Upper lobe of left lung (tissue), 6 donors: ENCODE results near the gene KLHL12. TPM values are rescaled to one million over a fixed set of nuclear protein-coding genes. Genes with fewer than 3 reads are reported as not detected.

Source experiments
- ATAC-seq, 2 donors: fragments of 200-7000 bp; cut with Tn5 transposase; one replicate each; pipeline ENCODE4 v1.9.1; 2022; ENCODE audit warnings: mild to moderate bottlenecking in 2 of 2, moderate library complexity in 2 of 2; ENCODE audit not compliant: low FRiP score in 2 of 2
- DNase-seq, 2 donors: peaks; one replicate each; pipeline ENCODE4 v3.0.0-alpha.2; 2019 to 2020
- H3K27ac ChIP-seq, 4 donors: fragments of 200-600 bp; sonication (generic); one replicate each; pipeline ENCODE4 v1.5.1; 2016 to 2019
- H3K27me3 ChIP-seq, 4 donors: fragments of 200-600 bp; sonication (generic); one replicate each; pipeline ENCODE4 v1.5.1; 2017 to 2019
- H3K36me3 ChIP-seq, 4 donors: fragments of 200-600 bp; sonication (generic); one replicate each; pipeline ENCODE4 v1.5.1; 2016 to 2019
- H3K4me1 ChIP-seq, 4 donors: fragments of 200-600 bp; sonication (generic); one replicate each; pipeline ENCODE4 v1.5.1; 2018 to 2019
- H3K4me3 ChIP-seq, 4 donors: fragments of 200-600 bp; sonication (generic); one replicate each; pipeline ENCODE4 v1.5.1; 2017 to 2019; ENCODE audit warnings: mild to moderate bottlenecking in 2 of 4, moderate library complexity in 1 of 4
- H3K9me3 ChIP-seq, 4 donors: fragments of 200-600 bp; sonication (generic); one replicate each; pipeline ENCODE4 v1.5.1; 2018 to 2019
- CTCF ChIP-seq, 6 experiments: fragments of 450-650 bp in 4 of 6; fragments of 200-600 bp in 2 of 6; sonication (generic) in 2 of 6; IDR thresholded peaks; one replicate each; pipeline ENCODE4 v1.5.1; 2016 to 2019; ENCODE audit warnings: antibody characterized with exemption in 6 of 6
- EP300 ChIP-seq, 4 donors: sonication (generic); formaldehyde crosslinking; IDR thresholded peaks; one replicate each; pipeline ENCODE4 v1.5.1; 2017; ENCODE audit warnings: antibody characterized with exemption in 4 of 4, control low read depth in 2 of 4
- POLR2A ChIP-seq, 4 donors: fragments of 450-650 bp; IDR thresholded peaks; one replicate each; pipeline ENCODE4 v1.5.1; 2016 to 2017; ENCODE audit warnings: antibody characterized with exemption in 4 of 4, mild to moderate bottlenecking in 2 of 4
- POLR2AphosphoS5 ChIP-seq, 2 donors: sonication (generic); formaldehyde crosslinking; IDR thresholded peaks; one replicate each; pipeline ENCODE4 v1.5.1; 2017; ENCODE audit warnings: antibody characterized with exemption in 2 of 2
- WGBS, 2 donors: methylation state at CpG; one replicate each; pipeline ENCODE4 v1.1.5; 2017 to 2018; 5-methylcytosine and 5-hydroxymethylcytosine counted together
- total RNA-seq, 6 donors: library from RNA; depleted of rRNA in 4 of 6; stranded (reverse); fragments of >200 nt in 4 of 6; gene quantifications; one replicate each; pipeline versions ENCODE4 v1.1.0 to v1.2.1, GENCODE V29; 2016 to 2021
- donor health status: DM: no; HTN: no; CAD: no; lungs with moderate emphysema.
- donor health status: DM: no; HTN: yes; CAD: no; lungs with severe emphysema.

Gene KLHL12
- total RNA-seq, 6 donors from 2014 or later, result 12.0 to 25.1 (median 19.9) TPM

DNA sequence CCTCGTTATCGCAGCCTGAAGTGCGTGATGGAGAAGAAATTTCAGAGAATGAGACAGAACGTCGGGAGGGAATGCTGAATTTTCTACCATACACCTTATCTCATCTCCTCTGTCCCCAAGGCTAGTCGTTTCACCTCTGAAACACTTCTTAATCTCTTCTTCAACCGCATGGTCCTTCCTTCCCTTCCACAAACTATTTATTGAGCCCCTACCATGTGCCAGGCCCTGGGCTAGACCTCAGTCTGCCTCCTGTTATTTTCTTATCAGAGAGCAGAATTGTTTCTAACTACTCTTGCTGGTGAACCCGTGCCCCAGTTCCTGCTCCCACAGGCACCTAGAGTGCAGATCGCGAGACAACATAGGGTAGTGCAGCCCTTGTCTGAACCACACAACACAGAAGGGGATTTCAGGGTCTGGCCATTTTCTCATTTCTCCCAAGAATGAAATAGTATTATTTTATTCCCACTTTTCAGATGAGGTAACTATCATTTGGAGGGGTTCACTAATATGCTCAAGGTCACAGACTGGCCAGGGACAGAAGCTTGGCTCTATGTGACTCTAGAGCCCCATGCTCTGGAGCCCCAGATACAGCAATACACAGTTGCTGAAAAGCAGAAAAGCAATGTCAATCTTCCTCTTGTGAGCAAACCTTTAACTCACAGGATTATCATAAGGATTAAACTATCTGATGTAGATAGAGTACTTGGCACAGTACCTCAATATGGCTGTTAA lies 31.7 kb upstream of the KLHL12 start:
- Histone ChIP-seq H3K27me3 (no peaks in the 10 kb centered on the region), H3K36me3 (peaks cover 0 to 24% (median 18%) of the 10 kb centered on the region in 4 donors), H3K27ac (peak overlapping the region; percentile 95 to 99 (median 96)), H3K4me1 (peaks cover 39 to 48% (median 44%) of the 10 kb centered on the region in 4 donors), H3K4me3 (peak overlapping the region in 3 of 4 donors; percentile 83 to 94 (median 83)), H3K9me3 (no peaks in the 10 kb centered on the region)
- WGBS, 2 donors, result 3% methylated on average over 10 of the region's 10 CpGs
- no peak for TF ChIP-seq POLR2A (IDR thresholded peaks at IDR 0.05)
- no peak for TF ChIP-seq EP300 (IDR thresholded peaks at IDR 0.05)
- TF ChIP-seq CTCF (IDR thresholded peaks at IDR 0.05), result no peak
- TF ChIP-seq POLR2AphosphoS5 (IDR thresholded peaks at IDR 0.05), result no peak
- ATAC-seq (no peak), DNase-seq (no peak)

GRCh38 chr1:202957733-202958543 lies 30.9 kb upstream of the KLHL12 start, which contains the start of gene ADIPOR1:
Gene ADIPOR1, minus strand, starts transcription at chr1:202958312. Its CDS starts 7,242 bp downstream, at chr1:202951070.
- WGBS, 2 donors, result 0% methylated on average over 9 to 45 of the region's 86 CpGs
- peak; percentile 97 to 99 for DNase-seq
- Histone ChIP-seq H3K27ac (peak within 1 kb of the TSS; percentile 95 to 99 (median 96)), H3K27me3 (no peaks in the 10 kb centered on the region), H3K4me1 (peaks cover 46 to 55% (median 52%) of the 10 kb centered on the region in 4 donors), H3K9me3 (no peaks in the 10 kb centered on the region), H3K36me3 (peaks cover 0 to 17% (median 13%) of the 10 kb centered on the region in 4 donors), H3K4me3 (peak within 1 kb of the TSS; percentile 83 to 99 (median 88))
- peak; percentile 85 to 91 for TF ChIP-seq POLR2AphosphoS5 (IDR thresholded peaks at IDR 0.05)
- TF ChIP-seq POLR2A (IDR thresholded peaks at IDR 0.05), result peak; percentile 46 to 99 (median 98)
- TF ChIP-seq CTCF (IDR thresholded peaks at IDR 0.05), result peak in 4 of 6 experiments; percentile 30 to 59 (median 44)
- peak in 1 of 4 donors; percentile 39 for TF ChIP-seq EP300 (IDR thresholded peaks at IDR 0.05)
- ATAC-seq, result peak; percentile 97 to 99

DNA sequence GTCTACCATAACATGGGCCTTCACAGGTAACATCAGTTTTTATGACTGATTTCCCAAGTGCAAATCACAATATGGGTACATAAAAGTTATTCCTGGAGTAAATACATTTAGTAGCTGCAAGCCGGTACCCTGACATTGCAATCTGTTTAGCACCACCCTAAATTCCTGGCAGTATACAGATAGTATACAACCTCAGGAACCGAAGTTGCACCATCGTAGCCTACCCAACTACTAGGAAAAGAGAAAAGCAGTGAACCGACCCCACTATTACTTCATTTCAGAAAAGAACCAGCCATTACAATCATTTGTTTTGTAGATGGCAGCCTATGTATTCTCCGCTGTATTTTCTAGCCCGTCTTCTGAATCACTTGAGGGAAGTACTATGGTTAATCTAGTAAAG lies 29.9 kb upstream of the KLHL12 start:
- ATAC-seq (no peak), DNase-seq (no peak)
- Histone ChIP-seq H3K4me1 (peaks cover 55 to 65% (median 61%) of the 10 kb centered on the region in 4 donors), H3K4me3 (peak overlapping the region; percentile 83 to 99 (median 88)), H3K27ac (peak overlapping the region; percentile 95 to 99 (median 96)), H3K27me3 (no peaks in the 10 kb centered on the region), H3K9me3 (no peaks in the 10 kb centered on the region), H3K36me3 (peaks cover 0 to 7% (median 3%) of the 10 kb centered on the region in 4 donors)
- WGBS, 2 donors, result 53 to 63% methylated on average over 6 of the region's 6 CpGs
- TF ChIP-seq EP300 (IDR thresholded peaks at IDR 0.05) (no peak), POLR2AphosphoS5 (IDR thresholded peaks at IDR 0.05) (no peak), POLR2A (IDR thresholded peaks at IDR 0.05) (no peak), CTCF (IDR thresholded peaks at IDR 0.05) (no peak)

- peak in 1 of 2 donors; percentile 49 for ATAC-seq
- Histone ChIP-seq H3K27me3 (no peaks in the 10 kb centered on the region), H3K4me3 (peak overlapping the region in 1 of 4 donors; percentile 8), H3K9me3 (no peaks in the 10 kb centered on the region), H3K36me3 (peaks cover 4 to 20% (median 16%) of the 10 kb centered on the region in 4 donors), H3K4me1 (peaks cover 60 to 70% (median 68%) of the 10 kb centered on the region in 4 donors), H3K27ac (peak overlapping the region; percentile 73 to 85 (median 80))
- 46 to 54% methylated on average over 6 of the region's 6 CpGs for WGBS, 2 donors
- no peak for DNase-seq
- TF ChIP-seq CTCF (IDR thresholded peaks at IDR 0.05) (no peak), POLR2A (IDR thresholded peaks at IDR 0.05) (no peak), EP300 (IDR thresholded peaks at IDR 0.05) (no peak), POLR2AphosphoS5 (IDR thresholded peaks at IDR 0.05) (no peak)
Measured at GRCh38 chr1:202954057-202954745, 27.2 kb upstream of the KLHL12 start.
